DMS53 (cell line): Measurements from ENCODE around the gene BST1.
"Not testable (repeated sequence)": the region's sequence is repeated elsewhere in the genome, so short reads cannot be mapped to it uniquely, and the experiment has no call there.

Experiments
- DNase-seq: peaks from one replicate; lab custom pipeline; 2025; lab: John Stamatoyannopoulos, UW

BST1 gene

GRCh38 chr4:15746110-15746509 lies 43.2 kb downstream of the BST1 start:
- DNase-seq = no peak

- DNase-seq = peak; percentile 9
These were observed 46.1 kb downstream of the BST1 start for GRCh38 chr4:15749001-15749400.

GRCh38 chr4:15751153-15751552 lies 48.3 kb downstream of the BST1 start:
- DNase-seq = no peak

GRCh38 chr4:15753081-15753480 lies 50.2 kb downstream of the BST1 start:
- no peak for DNase-seq

- no peak for DNase-seq
These were observed 50.9 kb downstream of the BST1 start for GRCh38 chr4:15753786-15754185.

- no peak for DNase-seq
These were observed 51.5 kb downstream of the BST1 start for GRCh38 chr4:15754323-15754722.

GRCh38 chr4:15755321-15756155 lies 52.7 kb downstream of the BST1 start:
- no peak for DNase-seq

- no peak for DNase-seq
These were observed 53.5 kb downstream of the BST1 start for GRCh38 chr4:15756361-15756861.

- DNase-seq = no peak
These were observed 54.2 kb downstream of the BST1 start for GRCh38 chr4:15757054-15757453.

- no peak for DNase-seq
These were observed 55.4 kb downstream of the BST1 start for GRCh38 chr4:15758294-15758693.

GRCh38 chr4:15762460-15762859 lies 59.6 kb downstream of the BST1 start:
- not testable (repeated sequence) for DNase-seq

- DNase-seq = no peak
These were observed 62.5 kb downstream of the BST1 start for GRCh38 chr4:15765391-15765790.

GRCh38 chr4:15765910-15766697 lies 63.2 kb downstream of the BST1 start:
- no peak for DNase-seq

GRCh38 chr4:15766821-15767220 lies 64.0 kb downstream of the BST1 start:
- no peak for DNase-seq

- no peak for DNase-seq
These were observed 66.3 kb downstream of the BST1 start for GRCh38 chr4:15769202-15769601.

- no peak for DNase-seq
These were observed 68.6 kb downstream of the BST1 start for GRCh38 chr4:15771216-15772058.

- no peak for DNase-seq
These were observed 71.2 kb downstream of the BST1 start for GRCh38 chr4:15774020-15774420.

- DNase-seq = no peak
These were observed 74.2 kb downstream of the BST1 start for GRCh38 chr4:15776871-15777648.

- peak; percentile 34 for DNase-seq
These were observed 74.9 kb downstream of the BST1 start for GRCh38 chr4:15777697-15778288.

GRCh38 chr4:15778289-15779241 lies 75.7 kb downstream of the BST1 start, which contains the start of gene CD38:
Gene CD38, plus strand, starts transcription at chr4:15778328. Its CDS starts 87 bp downstream, at chr4:15778415.
- DNase-seq = peak; percentile 59
